Left kidney (tissue), 2 donors: ENCODE measurements around the gene MORN1. TPM values are rescaled to one million over a fixed set of nuclear protein-coding genes. Genes with fewer than 3 reads are reported as not detected.

Experiments
- DNase-seq: peaks from one replicate; pipeline ENCODE4 v3.0.0-alpha.2; 2013
- polyA plus RNA-seq: library from polyadenylated mRNA; unstranded; fragments of 120-200 nt; gene quantifications from one replicate; pipeline ENCODE4 v1.2.1, GENCODE V29; 2013; ENCODE audit not compliant: insufficient read length

The MORN1 gene
- polyA plus RNA-seq, 1 donor: 16.1 TPM

DNA sequence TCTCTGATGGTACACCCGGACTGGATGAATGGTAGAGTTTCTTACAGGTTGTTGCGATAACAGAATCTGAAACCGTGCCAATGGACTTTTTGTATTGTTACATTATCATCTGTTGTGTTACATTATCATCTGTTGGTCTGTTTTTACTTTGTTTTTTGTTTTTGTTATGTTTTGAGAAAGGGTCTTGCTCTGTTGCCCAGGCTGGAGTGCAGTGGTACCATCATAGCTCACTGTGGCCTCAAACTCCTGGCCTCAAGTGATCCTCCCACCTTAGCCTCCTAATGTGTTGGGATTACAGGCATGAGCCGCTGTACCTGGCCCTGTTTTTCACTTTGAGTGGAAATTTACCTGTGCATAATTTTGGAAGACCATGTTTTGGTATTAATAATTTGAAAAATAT lies 31.2 kb upstream of the MORN1 start:
- no peak for DNase-seq

DNA sequence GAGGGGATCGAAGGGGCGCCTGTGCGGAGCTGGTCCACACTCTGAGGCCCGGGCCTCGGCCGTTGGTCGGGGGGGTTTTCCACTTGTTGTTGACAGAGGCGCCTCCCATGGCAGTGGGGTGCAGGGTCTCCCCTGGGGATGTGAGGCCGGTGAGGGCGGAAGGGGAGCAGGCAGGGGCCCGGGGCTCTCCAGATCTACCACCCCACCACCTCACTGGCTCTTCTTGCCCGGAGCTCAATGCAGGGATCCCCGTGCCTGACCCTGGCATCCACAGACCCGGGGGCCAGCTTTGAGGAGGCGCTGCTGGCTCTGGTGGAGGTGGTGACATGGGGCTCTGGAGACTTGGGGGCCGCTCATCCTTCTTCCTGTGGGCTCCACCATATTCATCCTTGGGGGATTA lies 28.1 kb upstream of the MORN1 start:
- no peak for DNase-seq

DNA sequence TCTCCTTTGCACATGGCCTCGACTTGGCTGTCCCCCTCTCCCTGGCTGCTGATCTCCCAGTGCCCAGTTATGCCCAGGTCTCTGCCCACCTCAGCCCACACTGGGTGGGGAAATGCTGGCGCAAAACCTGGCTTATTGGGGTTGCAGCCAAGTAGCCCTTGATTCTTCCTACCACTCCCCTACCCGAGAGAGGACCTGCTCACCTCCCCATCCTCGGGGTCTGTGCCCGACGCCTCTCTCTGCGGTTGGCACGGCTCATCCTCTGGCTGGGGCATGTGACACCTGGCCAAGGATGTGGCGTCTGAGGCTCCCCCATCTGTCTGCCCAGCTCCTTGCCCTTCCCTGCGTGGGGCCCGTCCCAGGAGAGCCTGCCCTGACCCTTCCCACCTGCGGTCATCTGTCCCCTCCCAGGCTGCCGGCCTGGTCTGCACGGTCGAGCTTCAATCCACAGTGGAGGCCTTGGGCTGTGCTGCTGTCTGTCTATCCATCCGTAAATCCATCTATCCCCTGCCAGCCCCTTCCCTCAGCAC lies 27.5 kb upstream of the MORN1 start:
- DNase-seq: no peak

DNA sequence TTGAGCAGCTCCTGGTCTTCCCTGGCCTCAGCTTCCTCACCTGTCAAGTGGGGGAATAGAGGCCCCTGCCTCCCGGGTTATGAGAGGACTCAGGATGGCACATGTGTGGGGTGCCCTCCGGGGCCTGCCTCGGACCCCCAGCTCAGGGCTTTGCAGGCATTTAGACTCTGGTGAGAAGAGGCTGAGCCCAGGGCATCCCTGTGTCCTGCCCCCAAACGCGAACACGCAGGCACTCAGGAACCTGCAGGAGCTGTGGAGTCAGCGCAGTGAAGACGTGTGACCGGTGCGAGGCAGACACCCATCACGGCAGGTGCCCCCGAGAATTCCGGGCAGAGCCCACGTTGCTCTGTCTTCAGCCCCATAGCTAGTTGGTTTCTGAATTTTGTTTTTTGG lies 26.5 kb upstream of the MORN1 start:
- no peak for DNase-seq

DNA sequence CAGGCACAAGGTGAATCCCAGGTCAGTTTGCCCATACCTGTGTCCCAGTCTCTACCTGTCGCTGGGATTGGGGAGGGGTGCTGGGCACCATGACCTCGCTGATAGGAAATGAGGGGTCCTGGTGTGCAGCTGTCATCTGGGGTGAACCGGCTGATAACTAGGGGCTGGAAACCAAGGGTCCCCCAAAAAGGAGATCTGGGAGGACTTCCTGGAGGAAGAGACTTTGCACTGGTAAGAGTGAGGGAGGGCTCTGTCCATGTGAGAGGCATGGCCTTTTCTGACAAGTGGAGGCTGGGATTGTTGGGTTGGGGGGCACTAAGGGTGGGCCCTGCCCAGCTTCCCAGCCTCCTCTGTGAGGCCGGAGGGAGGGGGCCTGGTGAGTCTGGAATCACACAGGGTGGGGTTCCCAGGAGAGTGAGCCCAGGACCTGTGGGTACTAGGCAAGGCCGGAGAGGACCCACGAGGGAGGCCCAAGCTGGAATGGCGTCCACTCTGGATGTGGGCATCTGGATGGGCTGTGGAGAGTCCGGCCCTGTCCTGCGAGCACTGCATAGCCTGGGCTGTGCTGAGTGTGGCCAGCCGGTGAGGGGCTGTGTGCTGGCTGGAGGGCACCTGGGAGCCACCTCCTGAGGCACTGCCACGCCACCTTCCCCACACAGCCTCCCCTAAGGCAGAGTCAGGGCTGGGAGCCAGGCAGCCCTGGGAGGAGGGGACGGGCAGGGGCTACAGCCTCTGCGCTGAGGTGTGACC lies 25.9 kb upstream of the MORN1 start:
- no peak for DNase-seq

DNA sequence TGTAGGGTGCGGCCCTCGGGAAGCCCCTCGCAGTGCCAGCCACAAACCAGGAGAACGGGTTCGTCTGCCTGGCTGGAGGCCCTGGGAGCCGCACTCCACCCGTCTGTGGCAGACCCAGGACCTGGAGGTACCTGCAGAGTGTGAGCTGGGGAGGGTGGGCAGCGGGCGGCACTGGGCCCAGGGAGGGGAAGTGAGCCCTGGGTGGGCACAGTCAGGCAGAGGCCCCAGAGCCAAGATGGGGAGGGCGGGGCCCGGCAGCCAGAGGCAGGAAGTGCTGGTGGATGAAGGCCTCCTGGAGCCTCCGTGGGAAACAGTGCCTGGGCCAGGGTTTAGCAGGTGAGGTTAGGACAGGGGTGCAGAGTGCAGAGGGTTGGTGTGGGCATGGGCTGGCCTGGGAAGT lies 25.0 kb upstream of the MORN1 start:
- no peak for DNase-seq

DNA sequence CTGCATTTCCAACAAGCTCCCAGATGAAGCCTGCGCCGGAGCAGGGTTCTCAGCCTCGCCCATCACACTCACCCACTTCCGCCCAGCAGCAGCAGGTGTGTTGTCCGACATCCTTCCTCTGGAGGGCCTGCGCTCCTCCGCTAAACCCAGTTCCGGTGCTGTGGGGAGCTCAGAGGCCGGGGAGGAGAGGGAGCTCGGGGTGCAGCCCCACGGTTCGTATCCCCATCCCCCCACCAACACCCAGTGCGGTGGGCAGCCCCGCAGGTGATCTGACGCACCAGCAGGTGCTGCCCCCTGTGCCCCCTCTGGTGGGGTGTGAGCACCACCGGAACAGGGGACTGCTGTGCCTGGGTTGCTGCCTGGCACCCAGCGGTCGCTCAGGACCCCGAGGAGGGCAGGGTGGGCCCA lies 24.5 kb upstream of the MORN1 start:
- no peak for DNase-seq

DNA sequence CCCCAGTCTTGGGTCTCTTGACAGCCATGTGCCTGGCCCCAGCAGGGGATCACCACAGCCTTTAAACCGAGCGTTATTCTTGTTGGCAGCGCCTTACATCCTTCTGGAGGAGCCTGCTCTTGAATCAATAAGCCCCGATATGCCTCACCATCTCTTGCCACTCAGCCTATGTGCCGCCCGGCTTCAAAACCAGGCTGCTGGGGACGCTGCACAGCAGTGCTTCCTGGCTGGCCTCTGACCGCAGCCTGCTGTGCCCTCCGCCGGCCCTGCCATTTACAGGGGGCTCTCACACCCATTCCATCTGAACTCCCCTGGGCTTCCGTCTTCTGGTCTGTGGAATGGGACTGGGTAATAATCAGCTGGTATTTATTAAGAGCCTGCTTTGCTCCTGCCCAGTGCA lies 24.0 kb upstream of the MORN1 start:
- no peak for DNase-seq

DNA sequence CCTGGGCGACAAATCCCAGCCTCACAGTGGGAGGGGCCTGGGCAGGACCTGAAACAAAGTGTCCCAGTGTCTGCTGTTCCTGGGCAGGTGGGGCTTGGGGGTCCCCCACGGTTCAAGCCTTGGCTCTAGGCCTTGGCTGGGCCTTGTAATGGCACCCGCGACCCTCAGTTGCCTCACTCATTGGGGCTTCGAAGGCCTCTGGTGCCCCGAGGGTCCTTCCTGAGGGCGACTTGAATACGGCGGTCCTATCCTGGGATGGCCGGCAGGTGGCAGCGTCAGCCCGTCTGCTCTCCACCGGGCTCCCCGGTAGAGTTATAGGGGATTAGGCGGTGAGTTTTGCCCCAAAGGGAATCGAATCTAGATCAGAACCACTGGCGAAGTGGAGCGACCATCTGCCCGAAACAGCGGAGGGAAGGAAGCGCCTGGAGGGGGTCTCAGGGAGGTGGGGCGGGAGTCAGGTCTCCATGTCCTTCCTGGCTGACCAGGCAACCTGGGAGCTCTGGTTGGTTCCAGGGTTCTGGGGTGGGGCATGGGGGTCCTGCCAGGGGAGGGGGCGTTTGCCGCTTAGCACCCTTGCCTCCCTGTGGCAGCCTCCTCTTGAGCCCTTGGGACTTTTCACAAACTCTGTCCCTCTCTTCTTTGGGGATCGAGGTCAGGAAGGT lies 23.1 kb upstream of the MORN1 start:
- peak; percentile 54 for DNase-seq

DNA sequence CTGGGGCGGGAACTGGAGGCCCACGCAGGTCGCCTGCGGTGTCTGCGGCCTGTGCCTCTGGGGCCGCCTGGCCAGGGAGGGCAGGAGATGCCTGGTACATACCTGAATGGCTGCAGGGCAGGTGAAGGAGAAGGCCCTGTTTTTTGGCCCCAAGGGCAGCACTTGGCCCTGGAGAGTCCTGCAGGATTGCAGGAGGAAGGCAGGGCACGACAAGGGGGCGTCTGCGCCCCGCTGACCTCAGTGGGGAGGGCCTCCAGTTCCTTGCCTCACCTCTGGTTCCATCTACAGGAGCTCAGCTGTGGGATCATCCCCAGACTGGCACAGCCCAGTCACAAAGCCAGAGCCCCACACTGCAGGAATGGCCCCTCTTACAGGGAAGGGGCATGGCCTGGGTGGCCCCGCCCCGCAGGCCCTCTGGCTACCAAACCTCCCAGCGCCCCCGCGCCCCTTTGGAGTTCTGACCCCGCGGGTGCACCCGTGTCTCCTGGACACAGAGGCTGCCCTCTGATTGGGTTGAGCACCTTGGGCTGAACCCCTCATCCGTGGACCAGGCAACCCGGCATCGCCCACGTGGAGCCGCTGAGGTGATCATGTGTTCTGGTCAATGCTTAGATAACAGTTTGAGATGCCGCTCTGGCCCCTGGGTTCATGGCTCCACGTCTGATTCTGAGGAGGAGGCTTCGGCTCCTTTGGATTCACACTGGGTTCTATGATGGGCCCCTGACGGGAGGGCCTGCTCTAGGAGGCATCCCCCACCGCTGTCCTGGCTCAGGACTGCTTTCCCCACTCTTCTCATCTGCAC lies 22.3 kb upstream of the MORN1 start:
- no peak for DNase-seq

DNA sequence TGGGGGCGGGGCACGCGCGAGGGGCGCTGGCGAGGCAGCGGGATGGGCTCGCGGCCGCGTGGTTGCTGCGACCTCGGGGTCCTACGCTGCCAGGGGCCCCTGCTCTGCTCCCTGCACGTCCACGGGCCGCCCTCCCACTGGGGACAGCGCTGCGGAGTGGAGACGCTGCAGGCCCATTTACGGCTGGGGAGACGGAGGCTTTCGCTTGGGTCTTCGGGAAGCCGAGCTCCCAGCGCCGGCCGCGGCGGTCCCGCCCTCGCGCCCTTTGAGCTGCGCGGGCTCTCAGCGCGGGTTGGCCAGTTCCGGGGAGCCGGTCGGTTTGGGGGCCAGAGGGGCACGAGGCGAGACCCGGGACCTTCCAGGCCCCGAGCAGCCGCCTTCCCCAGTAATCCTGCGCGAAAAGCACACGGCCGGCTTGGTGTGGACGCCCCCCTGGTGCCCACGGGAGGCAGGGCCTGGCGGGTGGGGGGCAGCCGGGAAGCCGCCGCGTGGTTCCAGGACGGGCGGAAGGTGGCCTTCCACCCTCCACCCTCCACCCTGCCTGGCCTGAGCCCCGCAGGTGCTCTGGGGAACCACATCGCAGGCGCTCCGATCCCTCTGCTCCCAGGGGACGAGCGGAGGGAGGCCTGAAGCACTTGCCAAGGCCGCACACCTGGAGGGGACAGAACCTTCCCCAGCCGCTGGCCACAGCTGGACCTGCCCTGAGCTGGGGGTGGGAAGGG lies 21.6 kb upstream of the MORN1 start:
- no peak for DNase-seq

DNA sequence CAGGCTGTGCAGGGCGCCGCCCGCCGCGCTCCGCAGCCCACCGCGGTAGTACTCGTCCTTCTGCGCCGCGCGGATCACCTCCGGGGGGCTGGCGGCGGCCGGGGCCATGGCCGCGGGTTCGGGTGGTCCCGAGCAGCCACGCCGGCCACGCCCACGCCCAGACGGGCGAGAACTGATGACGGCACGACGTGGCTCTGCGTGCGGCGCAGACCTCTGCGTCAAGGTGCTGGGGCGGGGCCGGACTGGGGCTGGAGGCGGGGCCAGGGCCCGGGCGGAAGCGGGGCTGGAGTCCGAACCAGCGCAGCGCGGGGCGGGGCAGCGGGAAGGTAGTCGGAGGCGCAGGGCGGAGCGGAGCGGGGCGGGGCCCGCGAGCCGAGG lies 21.0 kb upstream of the MORN1 start, which contains the start of gene PEX10:
PEX10 (minus strand) TSS at position 170 of the 378 bp plus-strand sequence; CDS start at position 108, 62 bp downstream.
- DNase-seq: peak; percentile 97

DNA sequence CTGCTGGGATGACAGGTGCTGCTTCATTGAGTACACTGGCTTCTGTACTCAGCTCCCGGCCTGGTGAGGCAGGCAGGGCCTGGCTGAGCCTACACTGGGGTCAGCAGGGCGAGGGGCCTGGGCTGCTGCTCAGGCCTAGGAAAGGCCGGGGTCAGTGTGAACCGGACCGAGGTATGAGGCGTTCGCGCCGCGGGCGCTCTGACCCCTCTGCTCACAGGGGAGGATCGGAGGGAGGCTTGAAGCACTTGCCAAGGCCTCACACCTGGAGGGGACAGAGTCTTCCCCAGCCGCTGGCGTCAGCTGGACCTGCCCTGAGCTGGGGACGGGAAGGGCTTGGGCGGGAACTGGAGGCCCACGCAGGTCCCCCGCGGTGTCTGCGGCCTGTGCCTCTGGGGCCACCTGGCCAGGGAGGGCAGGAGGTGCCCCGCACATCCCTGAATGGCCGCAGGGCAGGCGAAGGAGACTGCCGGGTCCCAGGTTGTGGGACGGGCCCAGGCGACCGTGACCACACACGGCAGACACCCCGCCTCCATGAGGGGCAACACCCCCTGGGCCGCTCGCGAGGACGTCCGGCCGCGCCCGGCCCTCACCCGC lies 20.5 kb upstream of the MORN1 start:
- DNase-seq: no peak

DNA sequence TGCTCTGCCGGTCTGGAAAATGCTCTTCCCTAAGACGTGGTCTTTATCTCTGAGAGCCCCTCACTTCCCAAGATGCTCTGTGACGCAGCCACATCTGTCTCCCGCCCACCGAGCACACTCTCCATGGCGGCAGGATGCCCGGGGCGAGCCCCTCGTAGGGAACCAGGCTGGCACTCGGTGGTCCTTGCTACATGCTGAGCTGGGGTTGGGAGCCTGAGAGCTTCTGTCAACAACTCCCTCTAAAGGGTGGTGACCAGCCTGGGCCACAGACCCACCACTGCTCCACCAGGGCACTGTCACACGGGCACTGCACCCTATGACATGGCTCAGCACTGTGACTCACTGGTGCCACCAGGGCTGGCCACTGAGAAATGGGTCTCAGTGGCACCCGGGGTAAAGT lies 18.4 kb upstream of the MORN1 start:
- no peak for DNase-seq

DNA sequence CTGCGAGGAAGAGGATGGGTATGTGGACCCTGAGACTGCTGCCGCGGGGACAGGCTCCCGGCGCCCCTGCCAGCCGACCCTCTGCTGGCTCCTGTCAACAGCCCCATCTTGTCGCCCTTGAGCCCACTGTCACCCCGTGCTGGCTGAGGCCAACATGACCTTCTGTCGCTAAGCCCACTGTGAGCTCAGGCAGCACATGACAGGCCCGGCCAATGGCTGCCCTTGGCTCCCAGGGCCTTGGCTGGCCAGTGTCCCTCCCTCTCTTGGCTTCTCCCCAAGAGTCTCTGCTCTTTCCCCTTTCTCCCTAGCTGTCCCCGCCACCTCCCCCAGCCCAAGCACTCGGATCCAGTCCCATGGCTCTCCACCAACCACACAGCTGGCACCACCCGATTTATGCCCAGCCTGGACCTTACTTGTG lies 17.5 kb upstream of the MORN1 start:
- DNase-seq: no peak

DNA sequence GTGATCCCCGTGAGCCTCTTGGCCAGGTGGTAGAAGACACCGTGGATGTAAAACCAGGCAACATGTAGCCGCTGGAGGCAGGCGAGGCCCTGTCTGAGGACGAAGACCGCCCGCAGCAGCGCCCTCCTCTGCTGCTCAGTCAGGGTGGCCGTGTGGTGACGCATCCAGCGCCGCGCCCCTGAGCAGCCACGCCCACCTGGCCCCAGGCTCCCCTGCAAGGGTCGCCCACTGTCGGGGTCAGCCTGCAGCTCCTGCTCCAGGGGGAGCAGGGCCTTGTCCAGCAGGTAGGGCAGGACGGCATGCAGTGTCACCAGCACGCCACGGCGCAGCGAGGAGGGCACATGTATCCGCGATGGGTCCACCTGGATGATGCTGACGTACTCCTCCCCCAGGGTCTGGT lies 17.1 kb upstream of the MORN1 start:
- DNase-seq: no peak

DNA sequence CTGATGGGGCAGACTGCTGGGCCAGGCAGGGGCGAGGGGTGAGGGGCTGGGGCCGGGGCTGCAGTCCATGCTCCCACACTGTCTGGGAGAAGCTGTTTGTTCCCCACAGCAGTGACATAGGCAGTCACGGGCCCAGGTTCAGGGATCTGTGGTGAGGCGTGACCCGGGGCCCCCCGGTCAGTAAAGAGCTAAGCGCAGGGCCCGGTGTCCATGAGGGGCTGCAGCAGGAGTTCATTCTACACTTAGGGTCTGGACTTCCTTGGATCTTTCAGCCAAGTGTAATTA lies 16.6 kb upstream of the MORN1 start:
- DNase-seq: no peak

DNA sequence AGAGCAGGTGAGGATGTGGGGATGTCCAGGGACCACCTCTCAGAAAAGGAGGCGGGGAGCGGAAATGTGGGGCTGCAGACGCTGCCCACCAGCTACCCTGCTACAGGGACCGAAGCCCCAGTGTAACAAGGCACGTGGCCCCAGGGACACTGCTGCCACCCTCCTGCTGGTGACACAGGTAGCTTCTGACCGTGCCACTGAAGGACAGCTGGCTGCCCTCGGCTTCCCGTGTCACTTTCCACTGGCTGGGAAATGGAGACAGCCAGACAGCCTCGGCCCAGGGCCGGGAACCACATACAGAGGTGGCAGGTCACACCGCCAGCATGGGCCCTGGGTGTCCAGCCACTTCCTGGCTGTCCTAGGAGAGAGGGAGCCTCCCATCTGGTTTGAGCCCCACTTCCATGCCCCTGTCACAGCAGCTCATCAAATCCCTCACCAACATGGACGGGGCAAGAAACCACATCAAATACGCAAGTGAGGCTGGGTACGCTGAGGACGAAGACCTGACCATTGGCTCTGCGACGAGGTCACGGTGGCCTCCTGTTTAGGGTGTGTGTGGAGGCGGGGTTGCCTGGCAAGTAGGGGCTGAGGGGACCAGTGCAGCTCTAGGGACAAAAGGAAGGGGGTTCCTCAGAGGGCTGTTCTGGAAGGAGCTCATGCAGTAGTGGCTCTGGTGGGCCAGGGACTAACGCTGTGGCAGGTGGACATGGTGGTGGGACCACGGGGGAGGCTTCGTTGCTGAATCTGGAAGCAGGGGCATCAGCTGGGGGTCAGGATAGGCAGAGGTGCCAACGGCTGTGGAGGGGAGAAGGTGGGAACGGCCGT lies 16.0 kb upstream of the MORN1 start:
- DNase-seq: no peak

DNA sequence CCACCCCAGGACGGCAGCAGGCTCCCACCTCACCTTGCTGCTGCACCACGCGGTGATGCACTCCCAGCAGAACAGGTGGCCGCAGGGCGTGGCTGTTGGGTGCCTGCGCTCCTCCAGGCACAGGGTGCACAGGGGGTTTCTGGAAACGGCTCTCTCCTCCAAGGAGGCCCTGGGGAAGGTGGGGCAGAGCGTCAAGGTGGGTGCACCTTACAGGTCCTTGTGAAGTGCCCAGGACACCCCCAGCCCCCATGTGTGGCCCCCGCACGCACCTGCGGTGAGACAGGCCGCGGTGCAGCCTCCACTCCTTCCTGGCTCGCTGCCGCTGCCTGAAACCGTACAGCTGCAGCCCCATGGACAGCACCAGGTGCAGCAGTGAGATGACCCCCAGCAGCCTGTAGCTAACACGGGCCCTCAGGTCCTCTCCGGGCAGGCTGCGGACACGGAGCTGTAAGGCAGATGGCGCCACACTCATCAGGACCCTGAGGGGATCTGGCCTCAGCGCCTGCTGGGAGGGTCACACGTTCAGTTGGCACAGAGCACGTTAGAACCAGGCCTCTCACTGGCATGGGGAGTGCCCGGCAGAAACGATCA lies 15.2 kb upstream of the MORN1 start:
- DNase-seq: no peak

DNA sequence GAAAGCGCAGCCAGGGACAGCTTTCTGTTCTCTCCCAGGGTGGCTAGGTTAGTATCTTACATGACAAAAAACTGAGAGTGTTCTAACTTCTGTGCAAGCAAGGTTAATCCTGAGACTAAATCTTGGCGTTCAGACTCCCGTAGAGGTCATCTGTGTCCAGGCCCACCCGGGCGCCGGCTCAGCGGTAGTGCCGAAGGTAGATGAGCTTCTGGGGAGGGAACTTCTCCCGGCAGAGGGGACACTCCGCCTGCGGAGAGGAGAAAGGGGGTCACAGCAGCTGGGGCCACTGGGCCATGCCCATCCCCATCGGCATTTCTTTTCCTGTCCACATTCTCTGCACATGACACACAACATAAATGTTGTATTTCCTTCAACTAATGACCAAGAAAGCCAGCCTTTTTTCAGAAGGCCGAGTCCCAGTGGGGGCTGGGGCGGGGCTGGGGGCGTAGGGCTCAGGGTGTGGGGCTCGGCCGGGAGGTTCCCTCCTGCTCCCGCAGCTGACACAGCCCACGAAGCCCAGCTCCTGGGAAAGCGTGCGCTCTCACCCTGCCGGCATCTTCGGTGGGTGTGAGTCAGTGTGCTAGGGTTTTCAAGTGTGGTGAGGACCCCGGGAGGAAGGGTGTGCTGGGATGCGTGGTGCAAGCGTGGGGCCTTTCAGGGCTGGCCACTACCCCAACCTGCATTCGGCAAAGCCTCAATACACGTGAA lies 14.4 kb upstream of the MORN1 start:
- DNase-seq: no peak
